NB4 (cell line): ENCODE data around the gene PGBD5.

Source experiments
- DNase-seq: peaks from one replicate; pipeline ENCODE4 v3.0.0; 2010; ENCODE audit warnings: low read depth
- H3K4me3 ChIP-seq: one replicate; pipeline ENCODE4 v1.5.1; 2011; ENCODE audit warnings: mild to moderate bottlenecking, low read depth, low read length, moderate library complexity
- CTCF ChIP-seq: IDR thresholded peaks from one replicate; pipeline ENCODE4 v1.5.1; 2012; ENCODE audit warnings: low read depth, low read length
- MAX ChIP-seq: IDR thresholded peaks from 2 replicates; pipeline ENCODE4 v1.6.1; 2011; ENCODE audit warnings: low read depth, low read length
- MYC ChIP-seq: IDR thresholded peaks from 2 replicates; pipeline ENCODE4 v1.6.1; 2011; ENCODE audit warnings: low read depth, low read length
- POLR2A ChIP-seq: IDR thresholded peaks from 2 replicates; pipeline ENCODE4 v1.6.1; 2011; ENCODE audit warnings: mild to moderate bottlenecking; ENCODE audit not compliant: insufficient read length; ENCODE audit errors: extremely low read depth

The PGBD5 gene

GRCh38 chr1:230280906-230281413, 145.2 kb downstream of the PGBD5 start:
- TF ChIP-seq CTCF (no peak), MYC (no peak), POLR2A (no peak), MAX (no peak)
- H3K4me3 ChIP-seq = no peak overlapping the region
- no peak for DNase-seq

GRCh38 chr1:230280054-230280795, 145.9 kb downstream of the PGBD5 start:
- TF ChIP-seq CTCF = no peak
- no peak for TF ChIP-seq MYC

GRCh38 chr1:230279583-230279945, 146.6 kb downstream of the PGBD5 start:
- no peak overlapping the region for H3K4me3 ChIP-seq
- TF ChIP-seq CTCF (no peak), POLR2A (no peak), MAX (no peak), MYC (no peak)
- DNase-seq = no peak

More at GRCh38 chr1:230280054-230280795, 145.9 kb downstream of the PGBD5 start:
- no peak for DNase-seq
- no peak overlapping the region for H3K4me3 ChIP-seq

GRCh38 chr1:230278871-230279582, 147.1 kb downstream of the PGBD5 start:
- TF ChIP-seq POLR2A (no peak), CTCF (no peak), MYC (no peak), MAX (no peak)
- H3K4me3 ChIP-seq = no peak overlapping the region
- DNase-seq = no peak

- no peak for DNase-seq
- TF ChIP-seq MYC (no peak), POLR2A (no peak), MAX (no peak), CTCF (no peak)
- no peak overlapping the region for H3K4me3 ChIP-seq
Measured at GRCh38 chr1:230278376-230278775, 147.8 kb downstream of the PGBD5 start.
